Tibial nerve (tissue), 4 donors: ENCODE data around the gene ZNF274. TPM values are rescaled to one million over a fixed set of nuclear protein-coding genes. Genes with fewer than 3 reads are reported as not detected.

Experiments used
- DNase-seq, 2 donors: peaks; one replicate each; pipeline ENCODE4 v3.0.0-alpha.2; 2019; ENCODE audit warnings: low spot score in 2 of 2
- H3K27ac ChIP-seq, 4 donors: fragments of 200-600 bp; sonication (generic) in 3 of 4; one replicate each; pipeline ENCODE4 v1.5.1; 2017 to 2019; ENCODE audit warnings: mild to moderate bottlenecking in 1 of 4
- H3K27me3 ChIP-seq, 2 donors: fragments of 200-600 bp; sonication (generic) in 1 of 2; one replicate each; pipeline versions ENCODE4 v1.5.1 to v1.6.0; 2017 to 2019
- H3K36me3 ChIP-seq, 3 donors: fragments of 200-600 bp; sonication (generic); one replicate each; pipeline ENCODE4 v1.5.1; 2018 to 2019
- H3K4me1 ChIP-seq, 4 donors: fragments of 200-600 bp; sonication (generic) in 3 of 4; one replicate each; pipeline ENCODE4 v1.5.1; 2017 to 2019
- H3K4me3 ChIP-seq, 4 donors: fragments of 200-600 bp; sonication (generic) in 3 of 4; one replicate each; pipeline ENCODE4 v1.5.1; 2017 to 2019; ENCODE audit warnings: mild to moderate bottlenecking in 1 of 4, moderate library complexity in 1 of 4
- H3K9me3 ChIP-seq, 4 donors: fragments of 200-600 bp; sonication (generic) in 3 of 4; one replicate each; pipeline ENCODE4 v1.5.1; 2017 to 2019
- CTCF ChIP-seq, 5 experiments: fragments of 200-600 bp in 3 of 5; fragments of 450-650 bp in 2 of 5; sonication (generic) in 3 of 5; IDR thresholded peaks; one replicate each; pipeline ENCODE4 v1.5.1; 2016 to 2019; ENCODE audit warnings: antibody characterized with exemption in 5 of 5, mild to moderate bottlenecking in 3 of 5, moderate library complexity in 2 of 5
- EP300 ChIP-seq, 2 donors: sonication (generic); formaldehyde crosslinking; IDR thresholded peaks; one replicate each; pipeline ENCODE4 v1.6.1; 2017; ENCODE audit warnings: antibody characterized with exemption in 2 of 2, mild to moderate bottlenecking in 1 of 2
- POLR2A ChIP-seq, 2 donors: fragments of 450-650 bp; IDR thresholded peaks; one replicate each; pipeline ENCODE4 v1.6.1; 2017; ENCODE audit warnings: antibody characterized with exemption in 2 of 2, mild to moderate bottlenecking in 2 of 2, moderate library complexity in 2 of 2
- WGBS, 2 donors: methylation state at CpG; one replicate each; pipeline ENCODE4 v1.1.5; 2018; 5-methylcytosine and 5-hydroxymethylcytosine counted together
- total RNA-seq, 4 donors: library from RNA; depleted of rRNA; stranded (reverse); fragments of >200 nt; gene quantifications; one replicate each; pipeline ENCODE4 v1.1.0, GENCODE V29; 2016

ZNF274 gene
- total RNA-seq, 4 donors from 2014 or later, result 27.3 to 38.8 (median 33.8) TPM

DNA sequence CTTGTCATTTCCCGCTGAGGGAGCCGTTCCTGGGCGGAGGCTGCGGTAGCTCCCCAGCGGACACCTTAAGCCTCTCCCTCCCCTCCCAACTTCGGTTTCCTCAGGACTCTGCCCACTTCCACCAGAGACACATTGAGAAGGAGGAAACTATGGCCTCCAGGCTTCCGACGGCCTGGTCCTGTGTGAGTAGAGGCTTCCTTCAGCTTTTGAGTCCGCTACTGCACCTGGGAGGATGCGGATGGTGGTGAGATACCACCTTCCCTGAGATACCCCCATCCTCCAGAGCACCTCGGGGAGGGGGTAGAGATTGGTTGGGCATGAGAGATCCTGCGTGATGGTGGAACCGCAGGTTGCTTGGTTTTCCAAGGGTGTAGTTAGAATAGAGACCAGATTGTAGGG, 955 bp downstream of the ZNF274 start:
- no peak for DNase-seq
- H3K27me3 ChIP-seq, result no peaks in the 10 kb centered on the region
- TF ChIP-seq EP300 (IDR thresholded peaks at IDR 0.05) (no peak), CTCF (IDR thresholded peaks at IDR 0.05) (no peak), POLR2A (IDR thresholded peaks at IDR 0.05) (no peak)
- WGBS, 2 donors, result 17 to 26% methylated on average over 13 of the region's 13 CpGs
- peaks cover 0 to 8% (median 0%) of the 10 kb centered on the region in 4 donors for H3K4me1 ChIP-seq
- peaks cover 8 to 89% (median 32%) of the 10 kb centered on the region in 3 donors for H3K36me3 ChIP-seq
- peaks cover 17 to 100% (median 60%) of the 10 kb centered on the region in 4 donors for H3K9me3 ChIP-seq
- H3K4me3 ChIP-seq, result peak overlapping the region; percentile 92 to 99 (median 95)
- H3K27ac ChIP-seq, result peak overlapping the region; percentile 99 to 100 (median 100)

GRCh38 chr19:58196901-58197616, 14.2 kb downstream of the ZNF274 start:
- H3K9me3 ChIP-seq, result peaks cover 47 to 100% (median 78%) of the 10 kb centered on the region in 4 donors
- TF ChIP-seq CTCF (IDR thresholded peaks at IDR 0.05), result no peak
- TF ChIP-seq POLR2A (IDR thresholded peaks at IDR 0.05), result no peak
- TF ChIP-seq EP300 (IDR thresholded peaks at IDR 0.05), result no peak
- WGBS, 2 donors, result 64 to 65% methylated on average over 6 of the region's 6 CpGs

DNA sequence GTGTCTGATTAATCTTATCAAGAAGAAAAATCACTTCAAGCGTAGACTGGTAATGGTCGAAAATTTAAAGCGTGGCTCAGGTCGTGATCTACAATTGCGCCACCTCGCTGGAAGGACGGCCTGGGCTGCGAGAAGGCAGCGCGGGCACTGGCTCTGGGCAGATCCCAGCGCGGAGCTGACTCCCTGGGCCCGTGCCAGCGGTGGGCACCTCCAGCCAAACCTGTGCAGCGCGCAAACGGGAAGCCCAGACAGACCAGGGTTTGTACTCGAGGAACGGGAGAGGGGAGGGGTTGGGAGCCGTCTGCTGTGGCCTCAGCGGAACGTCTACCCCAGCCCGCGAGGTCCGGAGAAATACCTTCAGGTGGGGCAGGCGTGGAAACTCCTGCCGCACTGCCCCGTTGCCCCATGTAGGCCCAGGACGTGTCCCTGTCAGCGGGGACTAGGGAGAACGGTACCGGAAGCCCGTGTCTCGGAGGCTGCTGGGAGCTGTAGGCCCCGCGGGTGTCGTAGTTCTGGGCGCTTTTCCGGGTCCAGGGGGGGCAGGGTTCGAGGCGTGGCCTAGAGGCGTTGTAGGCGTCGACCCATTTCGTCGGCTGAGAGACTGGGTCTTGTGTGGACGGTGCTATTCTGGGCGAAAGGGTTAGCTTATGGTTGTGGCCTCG, 21.1 kb downstream of the ZNF274 start:
- Histone ChIP-seq H3K36me3 (peaks cover 14 to 99% (median 62%) of the 10 kb centered on the region in 3 donors), H3K27ac (no peak overlapping the region), H3K9me3 (peaks cover 48 to 100% (median 89%) of the 10 kb centered on the region in 4 donors), H3K27me3 (no peaks in the 10 kb centered on the region), H3K4me3 (no peak overlapping the region), H3K4me1 (no peaks in the 10 kb centered on the region)
- no peak for TF ChIP-seq POLR2A (IDR thresholded peaks at IDR 0.05)
- no peak for TF ChIP-seq CTCF (IDR thresholded peaks at IDR 0.05)
- no peak for TF ChIP-seq EP300 (IDR thresholded peaks at IDR 0.05)
- DNase-seq, result no peak
- 16 to 20% methylated on average over 42 to 46 of the region's 49 CpGs for WGBS, 2 donors

More at GRCh38 chr19:58196901-58197616, 14.2 kb downstream of the ZNF274 start:
- Histone ChIP-seq H3K27ac (no peak overlapping the region), H3K27me3 (no peaks in the 10 kb centered on the region), H3K4me3 (no peak overlapping the region), H3K4me1 (no peaks in the 10 kb centered on the region), H3K36me3 (peaks cover 4 to 100% (median 56%) of the 10 kb centered on the region in 3 donors)
- no peak for DNase-seq

DNA sequence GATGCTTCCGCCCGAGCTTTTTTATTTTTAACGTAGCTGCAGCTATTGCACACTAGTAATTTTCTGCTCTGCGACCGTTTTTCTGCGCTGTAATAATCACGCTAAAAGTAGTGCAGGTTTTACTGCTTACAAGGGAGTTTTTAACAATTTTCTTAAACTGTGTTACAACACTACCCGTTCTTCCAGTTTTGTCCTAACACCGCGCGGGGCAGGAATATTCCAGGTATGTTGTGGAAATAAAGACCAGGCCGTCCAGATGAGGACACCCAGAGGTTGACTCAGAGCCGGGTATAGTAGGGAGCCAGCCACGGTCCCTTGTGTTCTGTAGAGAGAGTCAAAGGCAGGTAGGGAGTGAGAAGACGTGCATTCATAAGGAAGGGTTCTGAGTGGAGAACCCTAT, 21.7 kb downstream of the ZNF274 start:
- Histone ChIP-seq H3K9me3 (peaks cover 48 to 100% (median 91%) of the 10 kb centered on the region in 4 donors), H3K27ac (no peak overlapping the region), H3K4me3 (no peak overlapping the region), H3K4me1 (no peaks in the 10 kb centered on the region), H3K36me3 (peaks cover 18 to 99% (median 62%) of the 10 kb centered on the region in 3 donors), H3K27me3 (no peaks in the 10 kb centered on the region)
- no peak for TF ChIP-seq CTCF (IDR thresholded peaks at IDR 0.05)
- no peak for TF ChIP-seq EP300 (IDR thresholded peaks at IDR 0.05)
- WGBS, 2 donors, result 37 to 39% methylated on average over 15 of the region's 15 CpGs
- no peak for DNase-seq

- Histone ChIP-seq H3K9me3 (peaks cover 39 to 100% (median 92%) of the 10 kb centered on the region in 4 donors), H3K36me3 (peaks cover 36 to 100% (median 84%) of the 10 kb centered on the region in 3 donors), H3K4me1 (no peaks in the 10 kb centered on the region), H3K27me3 (no peaks in the 10 kb centered on the region), H3K27ac (no peak overlapping the region), H3K4me3 (no peak overlapping the region)
- WGBS, 2 donors, result 92 to 99% methylated on average over 5 to 8 of the region's 8 CpGs
- no peak for TF ChIP-seq CTCF (IDR thresholded peaks at IDR 0.05)
- no peak for TF ChIP-seq EP300 (IDR thresholded peaks at IDR 0.05)
- TF ChIP-seq POLR2A (IDR thresholded peaks at IDR 0.05), result no peak
- no peak for DNase-seq
Observed at GRCh38 chr19:58209577-58209976, 26.7 kb downstream of the ZNF274 start.
